ENCODE results near the gene ST3GAL2. TPM values are rescaled to one million over a fixed set of nuclear protein-coding genes. Genes with fewer than 3 reads are reported as not detected.

Gene ST3GAL2
- total RNA-seq, 1 experiment from 2014 or later, result 45.9 TPM

DNA sequence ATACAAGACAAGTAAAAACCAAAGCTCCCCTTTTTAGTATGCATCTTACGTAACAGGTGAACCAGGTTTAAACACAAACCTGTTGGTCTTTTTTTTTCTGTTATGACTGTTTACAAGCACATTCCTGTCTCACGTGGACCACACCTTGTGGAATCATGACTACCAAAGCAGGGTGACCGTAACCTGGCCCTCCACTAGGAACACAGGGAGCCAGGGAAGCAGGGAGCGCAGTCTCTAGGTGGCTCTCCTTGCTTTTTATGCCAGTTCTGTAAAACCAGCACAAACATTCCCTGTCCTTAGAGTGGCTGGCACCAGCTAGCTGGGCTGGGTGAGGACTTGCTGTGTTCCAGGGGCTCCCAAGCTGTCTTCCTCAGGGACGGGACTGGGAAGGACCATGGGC, 48.1 kb downstream of the ST3GAL2 start:
- WGBS (ENCODE audit: extremely low coverage, insufficient read length, low lambda C conversion rate), result no CpG with 5 or more reads among the region's 5 CpGs
- no peak overlapping the region; a peak in 1 of 7 replicates for H3K27ac Mint-ChIP-seq

More for the DNA sequence above, 48.1 kb downstream of the ST3GAL2 start:
- Mint-ChIP-seq H3K4me3 (no peak overlapping the region), H3K27me3 (ENCODE audit: low read depth) (no peaks in the 10 kb centered on the region), H3K9me3 (no peaks in the 10 kb centered on the region), H3K4me1 (peaks cover 0 to 2% of the 10 kb centered on the region in 2 experiments; a peak in 1 of 4 replicates), H3K36me3 (ENCODE audit: insufficient read depth in 1 of 3, low read depth in 3 of 3) (peaks cover 16 to 50% (median 37%) of the 10 kb centered on the region in 3 experiments; a peak in 6 of 7 replicates)
- no peak overlapping the region for H3K18ac ChIP-seq (ENCODE audit: insufficient read length, low read depth, low read length)
- H2AFZ ChIP-seq (ENCODE audit: low read length), result no peak overlapping the region
- no peak overlapping the region for H4K5ac ChIP-seq (ENCODE audit: insufficient read length, low read depth, low read length)
- H2BK12ac ChIP-seq (ENCODE audit: insufficient read length, low read depth, low read length), result no peak overlapping the region
- no peak overlapping the region for H3K4ac ChIP-seq (ENCODE audit: low read depth, low read length)
- no peak overlapping the region for H3K14ac ChIP-seq (ENCODE audit: insufficient read depth, low read length)
- no peak overlapping the region for H3K4me2 ChIP-seq (ENCODE audit: insufficient read depth, insufficient read length, low read length)
- H2BK20ac ChIP-seq (ENCODE audit: low read depth, low read length, poor library complexity, severe bottlenecking), result no peak overlapping the region
- no peak overlapping the region for H2BK5ac ChIP-seq (ENCODE audit: insufficient read length, low read length)
- no peak overlapping the region for H3K56ac ChIP-seq (ENCODE audit: insufficient read length, low read depth, low read length)
- H3T11ph ChIP-seq (ENCODE audit: low read length), result no peak overlapping the region
- H4K91ac ChIP-seq (ENCODE audit: insufficient read length, low read depth, low read length), result no peak overlapping the region
- no peaks in the 10 kb centered on the region for H3K23me2 ChIP-seq (ENCODE audit: insufficient read length, low read depth, low read length, poor library complexity, severe bottlenecking)
- H4K8ac ChIP-seq (replicated peaks; ENCODE audit: insufficient read length, low read depth, low read length), result no peak overlapping the region
- no peaks in the 10 kb centered on the region for H3K79me1 ChIP-seq (ENCODE audit: insufficient read depth, low read depth, low read length, poor library complexity, severe bottlenecking)
- no peak overlapping the region for H3K9ac ChIP-seq (ENCODE audit: extremely low read depth, insufficient read length, low read length)
- no peak overlapping the region for H3K23ac ChIP-seq (ENCODE audit: insufficient read length, low read depth, low read length)
- no peaks in the 10 kb centered on the region for H3K4me1 ChIP-seq (ENCODE audit: insufficient read depth, low read length)
- DNase-seq, result no peak
- H2AK5ac ChIP-seq (ENCODE audit: insufficient read length, low read length), result no peak overlapping the region
- H3K79me2 ChIP-seq (ENCODE audit: insufficient read depth, low read length), result no peaks in the 10 kb centered on the region
- no peaks in the 10 kb centered on the region for H3K27me3 ChIP-seq (ENCODE audit: insufficient read depth, low read length)
- H2BK15ac ChIP-seq (ENCODE audit: low read depth, low read length), result no peak overlapping the region
- no peaks in the 10 kb centered on the region for H3K9me3 ChIP-seq (ENCODE audit: control insufficient read depth, low read depth, low read length)
- no peak overlapping the region for H3K27ac ChIP-seq (ENCODE audit: insufficient read length, low read depth, low read length)
- H4K20me1 ChIP-seq (ENCODE audit: control insufficient read depth, insufficient read depth, insufficient read length), result no peaks in the 10 kb centered on the region
- TF ChIP-seq, protein P1, sequence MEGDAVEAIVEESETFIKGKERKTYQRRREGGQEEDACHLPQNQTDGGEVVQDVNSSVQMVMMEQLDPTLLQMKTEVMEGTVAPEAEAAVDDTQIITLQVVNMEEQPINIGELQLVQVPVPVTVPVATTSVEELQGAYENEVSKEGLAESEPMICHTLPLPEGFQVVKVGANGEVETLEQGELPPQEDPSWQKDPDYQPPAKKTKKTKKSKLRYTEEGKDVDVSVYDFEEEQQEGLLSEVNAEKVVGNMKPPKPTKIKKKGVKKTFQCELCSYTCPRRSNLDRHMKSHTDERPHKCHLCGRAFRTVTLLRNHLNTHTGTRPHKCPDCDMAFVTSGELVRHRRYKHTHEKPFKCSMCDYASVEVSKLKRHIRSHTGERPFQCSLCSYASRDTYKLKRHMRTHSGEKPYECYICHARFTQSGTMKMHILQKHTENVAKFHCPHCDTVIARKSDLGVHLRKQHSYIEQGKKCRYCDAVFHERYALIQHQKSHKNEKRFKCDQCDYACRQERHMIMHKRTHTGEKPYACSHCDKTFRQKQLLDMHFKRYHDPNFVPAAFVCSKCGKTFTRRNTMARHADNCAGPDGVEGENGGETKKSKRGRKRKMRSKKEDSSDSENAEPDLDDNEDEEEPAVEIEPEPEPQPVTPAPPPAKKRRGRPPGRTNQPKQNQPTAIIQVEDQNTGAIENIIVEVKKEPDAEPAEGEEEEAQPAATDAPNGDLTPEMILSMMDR (conservative IDR thresholded peaks at IDR 0.05), result no peak
- H2BK120ac ChIP-seq (ENCODE audit: low read depth, low read length, poor library complexity, severe bottlenecking), result no peak overlapping the region
